Mesenteric fat pad (tissue), 1 donor: ENCODE data around the gene ITPK1. TPM values are rescaled to one million over a fixed set of nuclear protein-coding genes. Genes with fewer than 3 reads are reported as not detected.

Experiments used
- DNase-seq: peaks from one replicate; pipeline ENCODE4 v3.0.0-alpha.2; 2020; ENCODE audit warnings: low spot score
- total RNA-seq: library from RNA; stranded (reverse); fragmentation: NEBNext Ultra II Directional; extraction: Animal tissue kit (Norgen Biotek cat#: 25700); gene quantifications from one replicate; pipeline ENCODE4 v1.2.1, GENCODE V29; 2021
- donor health status: DM: yes; HTN: yes; CAD: no.

Gene ITPK1
- total RNA-seq, 1 donor from 2014 or later, result 267 TPM

- DNase-seq, result no peak
These were observed 158.8 kb downstream of the ITPK1 start for GRCh38 chr14:92956961-92957360.

GRCh38 chr14:92955381-92955780 lies 160.3 kb downstream of the ITPK1 start:
- DNase-seq, result no peak

- no peak for DNase-seq
These were observed 160.8 kb downstream of the ITPK1 start for GRCh38 chr14:92954933-92955332.

- no peak for DNase-seq
These were observed 162.2 kb downstream of the ITPK1 start for GRCh38 chr14:92953526-92953925.

GRCh38 chr14:92952481-92953298 lies 163.0 kb downstream of the ITPK1 start:
- DNase-seq, result no peak

- no peak for DNase-seq
These were observed 163.7 kb downstream of the ITPK1 start for GRCh38 chr14:92951912-92952471.

- no peak for DNase-seq
These were observed 164.5 kb downstream of the ITPK1 start for GRCh38 chr14:92951261-92951660.

GRCh38 chr14:92950773-92951172 lies 165.0 kb downstream of the ITPK1 start:
- no peak for DNase-seq

- no peak for DNase-seq
These were observed 165.6 kb downstream of the ITPK1 start for GRCh38 chr14:92950193-92950540.

GRCh38 chr14:92949496-92950192 lies 166.1 kb downstream of the ITPK1 start:
- no peak for DNase-seq

- DNase-seq, result no peak
These were observed 167.1 kb downstream of the ITPK1 start for GRCh38 chr14:92948647-92949046.

GRCh38 chr14:92946847-92947545 lies 168.7 kb downstream of the ITPK1 start:
- DNase-seq, result no peak

GRCh38 chr14:92945959-92946846 lies 169.5 kb downstream of the ITPK1 start:
- DNase-seq, result no peak

- no peak for DNase-seq
These were observed 170.2 kb downstream of the ITPK1 start for GRCh38 chr14:92945544-92945943.

- DNase-seq, result no peak
These were observed 170.7 kb downstream of the ITPK1 start for GRCh38 chr14:92944976-92945375.

GRCh38 chr14:92943855-92944570 lies 171.7 kb downstream of the ITPK1 start:
- no peak for DNase-seq

- no peak for DNase-seq
These were observed 172.6 kb downstream of the ITPK1 start for GRCh38 chr14:92942976-92943710.

- DNase-seq, result no peak
These were observed 173.1 kb downstream of the ITPK1 start for GRCh38 chr14:92942576-92942975.

- no peak for DNase-seq
These were observed 173.6 kb downstream of the ITPK1 start for GRCh38 chr14:92942136-92942535.
